PC-9 (cell line): ENCODE data around the gene KLK5. TPM values are rescaled to one million over a fixed set of nuclear protein-coding genes. Genes with fewer than 3 reads are reported as not detected.
A peak's percentile ranks its signal among the peaks of the same experiment; 100 is the strongest.

ENCODE experiments used
- BruUV-seq: library from RNA; stranded (reverse); fragments of 400-500 nt; replicated peaks from 2 replicates; lab custom pipeline; 2021; lab: Mats Ljungman, UMichigan
- CTCF ChIA-PET: fragments of 300-600 bp; sonication (Branson Sonifier 250); formaldehyde crosslinking; loops from one replicate; lab custom pipeline; 2022; ENCODE audit warnings: antibody characterized with exemption; lab: Charles Lee
- POLR2A ChIA-PET: fragments of 300-600 bp; sonication (Branson Sonifier 250); formaldehyde crosslinking; loops from one replicate; lab custom pipeline; 2022; ENCODE audit warnings: antibody characterized with exemption; ENCODE audit not compliant: unreplicated experiment; lab: Charles Lee
- DNase-seq, 2 experiments: peaks; one replicate each; pipeline versions ENCODE4 v3.0.0 to v3.0.0-alpha.2; 2015 to 2022; ENCODE audit warnings: mixed read lengths in 1 of 2
- H2AFZ ChIP-seq: fragments of 200-600 bp; sonication (generic); 2 replicates; pipeline ENCODE4 v1.8.1; 2017; ENCODE audit warnings: antibody characterized with exemption
- H3F3A ChIP-seq: fragments of 200-600 bp; sonication (generic); 2 replicates; pipeline ENCODE4 v1.8.1; 2017; ENCODE audit warnings: antibody characterized with exemption, mild to moderate bottlenecking, low read depth; ENCODE audit not compliant: insufficient read depth
- H3K27ac ChIP-seq: fragments of 200-600 bp; sonication (generic); 2 replicates; pipeline ENCODE4 v1.6.1; 2016; ENCODE audit warnings: mixed run types
- H3K27me3 ChIP-seq: fragments of 200-600 bp; sonication (generic); 2 replicates; pipeline ENCODE4 v1.6.1; 2016; ENCODE audit warnings: low read depth, mixed run types; ENCODE audit not compliant: insufficient read depth
- H3K36me3 ChIP-seq: fragments of 200-600 bp; sonication (generic); 2 replicates; pipeline ENCODE4 v1.6.1; 2016; ENCODE audit warnings: low read depth, mixed run types
- H3K4me1 ChIP-seq: fragments of 200-600 bp; sonication (generic); replicated peaks from 2 replicates; pipeline ENCODE4 v1.6.1; 2016; ENCODE audit warnings: mixed run types; ENCODE audit not compliant: insufficient read depth
- H3K4me2 ChIP-seq: fragments of 200-600 bp; sonication (generic); 2 replicates; pipeline ENCODE4 v1.6.1; 2017; ENCODE audit warnings: mixed run types
- H3K4me3 ChIP-seq: fragments of 200-600 bp; sonication (generic); 2 replicates; pipeline ENCODE4 v1.6.1; 2016; ENCODE audit warnings: mixed run types
- H3K79me2 ChIP-seq: fragments of 200-600 bp; sonication (generic); 2 replicates; pipeline ENCODE4 v1.6.1; 2017; ENCODE audit warnings: low read depth, mixed run types
- H3K9me2 ChIP-seq: fragments of 200-600 bp; sonication (generic); 2 replicates; pipeline ENCODE4 v1.8.1; 2017; ENCODE audit warnings: mild to moderate bottlenecking; ENCODE audit not compliant: insufficient read depth
- H3K9me3 ChIP-seq: fragments of 200-600 bp; sonication (generic); 2 replicates; pipeline ENCODE4 v1.8.1; 2016; ENCODE audit warnings: low read depth; ENCODE audit not compliant: insufficient read depth
- H4K20me1 ChIP-seq: fragments of 200-600 bp; sonication (generic); 2 replicates; pipeline ENCODE4 v1.8.1; 2017; ENCODE audit not compliant: insufficient read depth
- EZH2 ChIP-seq: fragments of 200-600 bp; sonication (generic); IDR thresholded peaks from 2 replicates; pipeline ENCODE4 v1.8.0; 2017; ENCODE audit warnings: antibody characterized with exemption, low read depth
- intact Hi-C: fragments of 100-400 bp; cut with micrococcal nuclease; formaldehyde crosslinking; loops from one replicate; pipeline ENCODE4 v1.10.0; 2022; ENCODE audit not compliant: unreplicated experiment
- total RNA-seq: library from RNA; stranded (reverse); gene quantifications from 2 replicates; pipeline ENCODE4 v1.2.3, GENCODE V29; 2021
- TF ChIP-seq, protein P1 (sequence below): fragments of 200-600 bp; sonication (generic); conservative IDR thresholded peaks from 2 replicates; pipeline ENCODE4 v1.6.1; 2017; ENCODE audit warnings: mixed run types, antibody characterized with exemption, mild to moderate bottlenecking, moderate library complexity

The KLK5 gene
- total RNA-seq, 1 experiment from 2014 or later: 405 TPM

DNA sequence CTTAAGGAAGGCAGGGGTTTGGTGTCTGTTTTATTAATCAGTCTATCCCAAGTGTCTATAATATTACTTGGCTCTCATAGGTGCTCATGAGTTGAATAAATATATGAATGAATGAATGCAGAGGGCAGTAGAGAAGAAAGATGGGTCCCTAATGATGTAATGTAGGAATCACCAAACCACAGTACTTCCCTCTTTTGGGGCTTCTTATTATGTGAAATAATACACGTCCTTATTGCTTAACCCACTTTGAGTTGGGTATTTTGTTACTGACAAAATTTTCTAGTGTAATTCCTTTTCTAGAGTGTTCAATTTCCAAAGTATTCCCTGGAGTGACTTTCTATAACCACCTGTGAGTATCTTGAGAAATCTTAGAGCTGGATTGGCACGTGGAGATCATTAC is 13.2 kb downstream of the KLK5 start:
- Histone ChIP-seq H3K4me1 (peaks cover 11% of the 10 kb centered on the region), H3K4me3 (no peak overlapping the region), H3K36me3 (no peaks in the 10 kb centered on the region), H4K20me1 (no peaks in the 10 kb centered on the region; the same call in 1 of the 2 replicates), H3K9me3 (no peaks in the 10 kb centered on the region), H3K27me3 (no peaks in the 10 kb centered on the region), H3K9me2 (no peaks in the 10 kb centered on the region), H3K79me2 (no peaks in the 10 kb centered on the region), H3K27ac (no peak overlapping the region), H3K4me2 (no peak overlapping the region), H3F3A (peaks cover 27% of the 10 kb centered on the region), H2AFZ (no peak overlapping the region)
- no TSS peak for BruUV-seq
- DNase-seq: no peak
- ChIA-PET POLR2A (no interaction called here), CTCF (no interaction called here)
- TF ChIP-seq EZH2: no peak
- TF ChIP-seq, protein P1, sequence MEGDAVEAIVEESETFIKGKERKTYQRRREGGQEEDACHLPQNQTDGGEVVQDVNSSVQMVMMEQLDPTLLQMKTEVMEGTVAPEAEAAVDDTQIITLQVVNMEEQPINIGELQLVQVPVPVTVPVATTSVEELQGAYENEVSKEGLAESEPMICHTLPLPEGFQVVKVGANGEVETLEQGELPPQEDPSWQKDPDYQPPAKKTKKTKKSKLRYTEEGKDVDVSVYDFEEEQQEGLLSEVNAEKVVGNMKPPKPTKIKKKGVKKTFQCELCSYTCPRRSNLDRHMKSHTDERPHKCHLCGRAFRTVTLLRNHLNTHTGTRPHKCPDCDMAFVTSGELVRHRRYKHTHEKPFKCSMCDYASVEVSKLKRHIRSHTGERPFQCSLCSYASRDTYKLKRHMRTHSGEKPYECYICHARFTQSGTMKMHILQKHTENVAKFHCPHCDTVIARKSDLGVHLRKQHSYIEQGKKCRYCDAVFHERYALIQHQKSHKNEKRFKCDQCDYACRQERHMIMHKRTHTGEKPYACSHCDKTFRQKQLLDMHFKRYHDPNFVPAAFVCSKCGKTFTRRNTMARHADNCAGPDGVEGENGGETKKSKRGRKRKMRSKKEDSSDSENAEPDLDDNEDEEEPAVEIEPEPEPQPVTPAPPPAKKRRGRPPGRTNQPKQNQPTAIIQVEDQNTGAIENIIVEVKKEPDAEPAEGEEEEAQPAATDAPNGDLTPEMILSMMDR: no peak
- intact Hi-C loops: no loop called here

DNA sequence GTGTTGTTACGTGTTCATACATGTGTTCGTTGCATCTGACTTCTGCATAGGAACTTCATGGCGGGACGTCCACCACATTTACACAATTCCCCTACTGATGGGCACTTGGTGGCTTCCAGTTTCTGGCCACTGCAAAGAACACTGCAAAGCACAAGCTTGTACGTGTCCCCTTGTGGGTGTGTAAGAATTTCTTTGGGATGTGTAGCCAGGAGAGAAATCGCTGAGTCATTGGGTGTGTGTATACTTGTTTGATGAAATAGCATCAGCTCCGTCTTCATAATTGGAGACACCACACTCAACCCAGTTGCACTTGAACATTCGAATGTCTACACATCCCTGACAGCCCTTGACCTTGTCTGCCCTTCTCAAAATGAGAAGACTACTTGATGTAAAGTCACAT is 19.2 kb downstream of the KLK5 start:
- BruUV-seq: no TSS peak
- POLR2A ChIA-PET: interaction anchor here (1.1 to 1.2 kb wide), 5 partner anchors 13 to 83 kb away, joined by 3 to 10 read pairs (median 6); no protein-coding TSS in a partner anchor

DNA sequence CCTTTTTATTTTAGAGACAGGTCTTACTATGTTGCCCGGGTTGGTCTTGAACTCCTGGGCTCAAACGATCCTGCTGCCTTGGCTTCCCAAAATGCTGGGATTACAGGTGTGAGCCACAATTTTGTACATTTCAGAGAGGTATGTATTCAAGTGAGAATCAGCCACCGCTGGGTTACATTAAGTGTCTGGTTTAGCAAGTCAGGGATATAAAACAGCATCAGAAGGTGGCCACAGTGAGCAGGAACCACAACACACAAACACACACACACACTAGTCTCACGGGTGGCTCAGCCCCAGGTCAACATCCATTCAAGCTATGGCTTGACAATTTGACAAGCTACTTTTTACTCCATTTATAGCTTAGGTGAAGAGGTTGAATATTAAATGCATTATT is 20.2 kb downstream of the KLK5 start:
- intact Hi-C loops: loop anchor here (1.0 to 2.0 kb wide), 4 partner anchors 20 to 85 kb away; partner anchors contain the start of genes KLK5 and KLK6

More for the DNA sequence above, 19.2 kb downstream of the KLK5 start:
- Histone ChIP-seq H2AFZ (peak overlapping the region; percentile 69; the same call in 1 of the 2 replicates), H4K20me1 (no peaks in the 10 kb centered on the region), H3K9me2 (no peaks in the 10 kb centered on the region), H3K27me3 (no peaks in the 10 kb centered on the region), H3K4me2 (peak overlapping the region; percentile 60), H3K36me3 (no peaks in the 10 kb centered on the region), H3K9me3 (no peaks in the 10 kb centered on the region), H3K4me1 (peaks cover 43% of the 10 kb centered on the region), H3K79me2 (no peaks in the 10 kb centered on the region), H3K4me3 (no peak overlapping the region), H3F3A (peaks cover 41% of the 10 kb centered on the region), H3K27ac (peak overlapping the region; percentile 89)
- CTCF ChIA-PET: interaction anchor here (0.8 to 1.4 kb wide), 4 partner anchors 13 to 460 kb away, joined by 3 to 5 read pairs (median 4); no protein-coding TSS in a partner anchor
- TF ChIP-seq EZH2: no peak
- TF ChIP-seq, protein P1: no peak
- intact Hi-C loops: loop anchor here (2.0 kb wide), 1 partner anchor 19 kb away; the partner anchor contains the start of gene KLK5
- DNase-seq: peak; percentile 52 to 93

More for the DNA sequence above, 20.2 kb downstream of the KLK5 start:
- H2AFZ ChIP-seq: no peak overlapping the region
- H3K4me1 ChIP-seq: peaks cover 43% of the 10 kb centered on the region
- H3F3A ChIP-seq: peaks cover 41% of the 10 kb centered on the region
- no peaks in the 10 kb centered on the region for H3K79me2 ChIP-seq
- peak overlapping the region; percentile 60 for H3K4me2 ChIP-seq
- TF ChIP-seq EZH2: no peak
- TF ChIP-seq, protein P1: no peak; the same call in 1 of the 2 replicates
- H3K4me3 ChIP-seq: peak overlapping the region; percentile 14
- POLR2A ChIA-PET: interaction anchor here (0.6 to 1.2 kb wide), 3 partner anchors 19 to 84 kb away, joined by 3 to 6 read pairs (median 5); no protein-coding TSS in a partner anchor
- peak in 1 of 2 experiments; percentile 46 for DNase-seq
- BruUV-seq: TSS peak; percentile 60
- no peaks in the 10 kb centered on the region for H3K9me2 ChIP-seq
- H3K36me3 ChIP-seq: no peaks in the 10 kb centered on the region
- no peaks in the 10 kb centered on the region for H4K20me1 ChIP-seq
- CTCF ChIA-PET: interaction anchor here (0.6 to 1.0 kb wide), 2 partner anchors 70 to 149 kb away, joined by 4 to 18 read pairs; no protein-coding TSS in a partner anchor
- peak overlapping the region; percentile 89 for H3K27ac ChIP-seq
- H3K9me3 ChIP-seq: no peaks in the 10 kb centered on the region
- H3K27me3 ChIP-seq: no peaks in the 10 kb centered on the region
